Right lobe of liver (tissue), 4 donors: ENCODE measurements around the gene USF2.

Experiments used
- POLR2A ChIP-seq: fragments of 450-650 bp; IDR thresholded peaks from one replicate; pipeline ENCODE4 v1.6.1; 2017; ENCODE audit warnings: antibody characterized with exemption, mild to moderate bottlenecking
- TF ChIP-seq, protein P1 (sequence below), 4 donors: fragments of 200-600 bp in 3 of 4; fragments of 450-650 bp in 1 of 4; IDR thresholded peaks; one replicate each; pipeline versions ENCODE4 v1.5.1 to v1.8.0; 2016 to 2022; ENCODE audit warnings: antibody characterized with exemption in 4 of 4, mild to moderate bottlenecking in 2 of 4
- donor health status: DM: no; HTN: no; CAD: no.
- donor health status: DM: no; HTN: no; CAD: no.
- donor health status: DM: no; HTN: yes; CAD: no.

DNA sequence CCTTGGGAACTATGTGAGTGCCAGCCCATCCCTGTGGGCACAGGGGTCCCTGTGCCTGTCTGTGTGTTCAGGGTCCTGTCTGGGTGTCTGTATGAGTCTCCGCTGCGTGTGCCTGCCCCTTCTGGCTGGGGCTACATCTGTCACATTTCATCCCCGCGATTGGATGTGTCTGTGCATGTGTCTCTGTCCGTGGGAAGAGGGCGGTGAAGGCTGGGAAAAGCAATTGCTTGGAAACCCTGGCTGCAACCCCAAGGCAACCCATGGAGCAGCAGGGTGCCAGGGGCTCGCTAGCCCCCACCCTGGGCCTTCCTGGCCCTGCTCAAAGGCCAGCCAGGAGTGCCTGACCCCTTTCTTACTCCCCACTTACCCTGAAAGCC, 24.6 kb downstream of the USF2 start:
- TF ChIP-seq, protein P1, sequence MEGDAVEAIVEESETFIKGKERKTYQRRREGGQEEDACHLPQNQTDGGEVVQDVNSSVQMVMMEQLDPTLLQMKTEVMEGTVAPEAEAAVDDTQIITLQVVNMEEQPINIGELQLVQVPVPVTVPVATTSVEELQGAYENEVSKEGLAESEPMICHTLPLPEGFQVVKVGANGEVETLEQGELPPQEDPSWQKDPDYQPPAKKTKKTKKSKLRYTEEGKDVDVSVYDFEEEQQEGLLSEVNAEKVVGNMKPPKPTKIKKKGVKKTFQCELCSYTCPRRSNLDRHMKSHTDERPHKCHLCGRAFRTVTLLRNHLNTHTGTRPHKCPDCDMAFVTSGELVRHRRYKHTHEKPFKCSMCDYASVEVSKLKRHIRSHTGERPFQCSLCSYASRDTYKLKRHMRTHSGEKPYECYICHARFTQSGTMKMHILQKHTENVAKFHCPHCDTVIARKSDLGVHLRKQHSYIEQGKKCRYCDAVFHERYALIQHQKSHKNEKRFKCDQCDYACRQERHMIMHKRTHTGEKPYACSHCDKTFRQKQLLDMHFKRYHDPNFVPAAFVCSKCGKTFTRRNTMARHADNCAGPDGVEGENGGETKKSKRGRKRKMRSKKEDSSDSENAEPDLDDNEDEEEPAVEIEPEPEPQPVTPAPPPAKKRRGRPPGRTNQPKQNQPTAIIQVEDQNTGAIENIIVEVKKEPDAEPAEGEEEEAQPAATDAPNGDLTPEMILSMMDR (IDR thresholded peaks at IDR 0.05) = no peak
- TF ChIP-seq POLR2A = no peak
